Pancreas (tissue), 10 donors: ENCODE results near the gene CNIH2. TPM values are rescaled to one million over a fixed set of nuclear protein-coding genes. Genes with fewer than 3 reads are reported as not detected.
A peak's percentile ranks its signal among the peaks of the same experiment; 100 is the strongest.

Experiments
- ATAC-seq, 4 donors: fragments of 200-7000 bp; cut with Tn5 transposase; one replicate each; pipeline versions ENCODE4 v1.8.0 to v1.9.1; 2020; ENCODE audit warnings: mild to moderate bottlenecking in 4 of 4, moderate library complexity in 4 of 4
- DNase-seq, 6 donors: peaks; one replicate each; pipeline ENCODE4 v3.0.0-alpha.2; 2020
- FAIRE-seq: peaks from 2 replicates; lab custom pipeline; 2012; peaks lifted over from hg19 to GRCh38; lab: Jason Lieb, UNC
- H3K27ac ChIP-seq, 4 donors: fragments of 200-600 bp; sonication (generic); 1 replicate in 3 of 4; 2 replicates in 1 of 4; pipeline versions ENCODE4 v1.5.0 to v1.8.0; 2020
- H3K27me3 ChIP-seq, 4 donors: fragments of 200-600 bp; one replicate each; pipeline ENCODE4 v1.8.0; 2021
- H3K36me3 ChIP-seq, 3 donors: fragments of 200-600 bp; sonication (generic) in 1 of 3; one replicate each; pipeline versions ENCODE4 v1.5.0 to v1.8.0; 2020 to 2021
- H3K4me1 ChIP-seq, 3 donors: fragments of 200-600 bp; one replicate each; pipeline ENCODE4 v1.8.0; 2021
- H3K4me3 ChIP-seq, 4 donors: fragments of 200-600 bp; sonication (generic) in 2 of 4; one replicate each; pipeline versions ENCODE4 v1.5.0 to v1.8.0; 2020 to 2021
- H3K9me3 ChIP-seq, 4 donors: fragments of 200-600 bp; one replicate each; pipeline ENCODE4 v1.8.0; 2021
- WGBS, 2 donors: extraction: QIAGEN DNeasy Blood & Tissue Kit; methylation state at CpG; one replicate each; pipeline ENCODE4 v1.1.7; 2013; 5-methylcytosine and 5-hydroxymethylcytosine counted together
- intact Hi-C, 3 donors: fragments of 100-400 bp; cut with DNase I; formaldehyde crosslinking; loops; one replicate each; pipeline versions ENCODE4 v1.11.1 to v1.14.2; 2022
- polyA plus RNA-seq, 2 donors: library from polyadenylated mRNA; stranded (reverse); fragments of 200-250 nt; gene quantifications; one replicate each; pipeline ENCODE4 v1.2.3, GENCODE V29; 2013
- total RNA-seq, 6 donors: library from RNA; stranded (reverse); fragmentation: NEBNext Ultra II Directional in 4 of 6; extraction: Animal tissue kit (Norgen Biotek cat#: 25700) in 4 of 6; gene quantifications; one replicate each; pipeline versions ENCODE4 v1.2.1 to v1.2.4, GENCODE V29; 2021 to 2023
- TF ChIP-seq, protein P1 (sequence below), 4 donors: fragments of 200-600 bp; sonication (generic) in 3 of 4; IDR thresholded peaks; one replicate each; pipeline versions ENCODE4 v1.5.0 to v1.8.0; 2021; ENCODE audit warnings: antibody characterized with exemption in 4 of 4
- donor health status: healthy with polysubstance abuse.
- donor health status: DM: no; HTN: no; CAD: no; lungs with moderate emphysema.
- donor health status: DM: no; HTN: no; CAD: no.
- donor health status: control.
- donor health status: control.
- donor health status: Bipolar disorder and iron deficiency.
- donor health status: DM: yes; HTN: yes; CAD: no.
- donor health status: DM: no; HTN: no; CAD: no.
- donor health status: DM: no; HTN: no; CAD: no.
- donor health status: DM: yes; HTN: yes; CAD: no.

CNIH2 gene
- total and polyA plus RNA-seq, 8 donors = 0.83 to 34.3 (median 3.8) TPM

DNA sequence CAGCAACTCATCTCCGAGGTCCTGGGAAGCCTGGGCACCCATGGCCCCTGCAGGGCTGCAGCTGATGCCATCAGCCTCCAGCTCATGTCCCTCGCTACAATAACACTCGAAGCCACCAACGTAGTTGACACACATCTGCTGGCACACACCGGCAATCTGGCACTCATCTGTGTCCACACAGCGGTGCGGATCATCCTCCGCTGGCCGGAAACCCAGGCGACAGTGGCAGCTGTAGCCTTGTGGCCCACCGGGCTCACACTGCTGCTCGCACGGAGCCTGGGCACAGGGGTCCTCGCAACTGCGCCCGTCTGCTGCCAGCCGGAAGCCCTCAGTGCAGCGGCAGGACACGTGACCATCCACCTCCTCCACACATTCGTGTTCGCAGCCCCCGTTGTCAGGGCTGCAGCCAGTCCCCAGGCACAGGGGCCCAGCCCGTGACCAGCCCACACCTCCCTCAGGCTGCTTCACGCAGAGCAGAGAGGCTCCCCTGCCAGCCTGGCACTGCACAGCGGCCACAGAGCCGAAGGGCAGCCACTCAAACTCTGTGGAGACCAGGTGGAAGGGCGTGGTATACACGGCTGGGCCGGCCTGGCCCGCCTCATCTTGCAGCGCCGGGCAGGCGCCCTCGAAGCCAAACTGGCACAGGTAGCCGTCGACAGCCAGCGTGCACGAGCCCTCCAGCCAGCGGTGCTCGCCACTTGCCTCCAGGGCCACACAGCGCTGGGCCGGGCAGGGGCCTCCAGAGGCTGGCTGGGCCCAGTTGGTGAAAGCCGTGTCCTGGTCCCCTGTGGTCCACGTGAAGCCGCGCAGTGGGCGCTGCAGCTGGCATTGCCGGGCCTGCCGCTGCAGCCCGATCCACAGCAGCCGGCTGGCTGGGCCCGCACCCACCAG lies 38.2 kb downstream of the CNIH2 start:
- 81 to 87% methylated on average over 48 to 52 of the region's 52 CpGs for WGBS, 2 donors
- Histone ChIP-seq H3K9me3 (no peaks in the 10 kb centered on the region), H3K4me3 (peak overlapping the region in 2 of 4 donors; percentile 4 to 55), H3K4me1 (no peaks in the 10 kb centered on the region), H3K27me3 (no peaks in the 10 kb centered on the region), H3K36me3 (no peaks in the 10 kb centered on the region), H3K27ac (no peak overlapping the region)
- ATAC-seq (no peak), FAIRE-seq (no peak), DNase-seq (peak in 2 of 6 donors; percentile 34 to 73)
- intact Hi-C loops = no loop called here
- TF ChIP-seq, protein P1, sequence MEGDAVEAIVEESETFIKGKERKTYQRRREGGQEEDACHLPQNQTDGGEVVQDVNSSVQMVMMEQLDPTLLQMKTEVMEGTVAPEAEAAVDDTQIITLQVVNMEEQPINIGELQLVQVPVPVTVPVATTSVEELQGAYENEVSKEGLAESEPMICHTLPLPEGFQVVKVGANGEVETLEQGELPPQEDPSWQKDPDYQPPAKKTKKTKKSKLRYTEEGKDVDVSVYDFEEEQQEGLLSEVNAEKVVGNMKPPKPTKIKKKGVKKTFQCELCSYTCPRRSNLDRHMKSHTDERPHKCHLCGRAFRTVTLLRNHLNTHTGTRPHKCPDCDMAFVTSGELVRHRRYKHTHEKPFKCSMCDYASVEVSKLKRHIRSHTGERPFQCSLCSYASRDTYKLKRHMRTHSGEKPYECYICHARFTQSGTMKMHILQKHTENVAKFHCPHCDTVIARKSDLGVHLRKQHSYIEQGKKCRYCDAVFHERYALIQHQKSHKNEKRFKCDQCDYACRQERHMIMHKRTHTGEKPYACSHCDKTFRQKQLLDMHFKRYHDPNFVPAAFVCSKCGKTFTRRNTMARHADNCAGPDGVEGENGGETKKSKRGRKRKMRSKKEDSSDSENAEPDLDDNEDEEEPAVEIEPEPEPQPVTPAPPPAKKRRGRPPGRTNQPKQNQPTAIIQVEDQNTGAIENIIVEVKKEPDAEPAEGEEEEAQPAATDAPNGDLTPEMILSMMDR (IDR thresholded peaks at IDR 0.05) = no peak

DNA sequence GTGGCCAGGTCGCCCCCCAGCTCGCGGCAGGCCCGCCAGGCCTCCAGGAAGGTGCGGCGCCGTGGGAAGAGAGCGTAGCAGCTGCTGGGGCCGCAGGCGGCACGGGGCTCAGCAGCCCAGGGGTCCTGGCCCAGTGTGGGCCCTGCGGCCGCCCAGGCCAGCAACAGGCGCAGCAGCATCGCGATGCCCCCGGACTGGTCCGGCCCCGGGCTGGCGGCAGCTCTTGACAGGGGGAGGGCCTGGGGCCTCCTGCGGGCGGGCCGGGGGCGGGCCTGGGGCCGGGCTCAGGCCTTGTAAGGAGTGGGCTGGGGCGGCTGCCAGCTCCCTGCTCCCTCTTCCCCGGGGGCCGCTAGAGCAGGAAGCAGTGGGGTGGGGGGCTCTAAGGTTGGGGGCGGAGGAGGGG lies 38.9 kb downstream of the CNIH2 start, which contains the start of gene CD248:
Gene CD248 (minus strand): TSS at position 196 of the 403 bp plus-strand sequence. CDS start 17 bp downstream, at position 179.
- intact Hi-C loops = no loop called here
- 38% methylated on average over 29 of the region's 29 CpGs; no CpG with 5 or more reads in 1 of the 2 donors for WGBS, 2 donors
- TF ChIP-seq, protein P1 (IDR thresholded peaks at IDR 0.05) = no peak
- H3K4me1 ChIP-seq = no peaks in the 10 kb centered on the region
- peak within 1 kb of the TSS in 2 of 4 donors; percentile 4 to 55 for H3K4me3 ChIP-seq
- ATAC-seq = no peak
- H3K9me3 ChIP-seq = no peaks in the 10 kb centered on the region
- H3K27me3 ChIP-seq = no peaks in the 10 kb centered on the region
- peak within 1 kb of the TSS in 2 of 4 donors; percentile 5 to 37 for H3K27ac ChIP-seq
- no peaks in the 10 kb centered on the region for H3K36me3 ChIP-seq
- DNase-seq = peak in 1 of 6 donors; percentile 68
- no peak for FAIRE-seq

DNA sequence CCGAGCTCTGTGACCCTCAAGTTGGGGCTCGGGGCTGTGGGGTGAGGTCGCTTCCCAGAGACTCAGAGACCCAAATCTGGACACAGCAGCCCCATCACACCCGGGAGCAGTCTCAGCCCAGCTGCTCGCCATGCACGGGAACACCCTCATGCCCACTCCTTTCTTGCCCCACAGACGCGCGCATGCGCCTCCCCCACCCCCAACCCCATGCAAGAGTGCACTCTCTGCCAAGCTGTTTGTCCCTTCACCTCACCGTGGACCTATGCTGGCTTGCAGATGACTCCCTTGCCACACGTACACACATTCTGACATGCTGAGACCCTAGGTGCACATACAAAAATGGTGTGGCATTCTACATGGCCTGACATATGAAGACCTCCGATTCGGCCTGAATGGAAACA lies 39.3 kb downstream of the CNIH2 start:
- no peaks in the 10 kb centered on the region for H3K9me3 ChIP-seq
- no peak overlapping the region for H3K4me3 ChIP-seq
- FAIRE-seq (no peak), DNase-seq (no peak), ATAC-seq (no peak)
- 51 to 55% methylated on average over 14 of the region's 14 CpGs for WGBS, 2 donors
- TF ChIP-seq, protein P1 (IDR thresholded peaks at IDR 0.05) = no peak
- no peaks in the 10 kb centered on the region for H3K36me3 ChIP-seq
- no peaks in the 10 kb centered on the region for H3K4me1 ChIP-seq
- no peaks in the 10 kb centered on the region for H3K27me3 ChIP-seq
- peak overlapping the region in 2 of 4 donors; percentile 5 to 37 for H3K27ac ChIP-seq
- intact Hi-C loops = no loop called here

DNA sequence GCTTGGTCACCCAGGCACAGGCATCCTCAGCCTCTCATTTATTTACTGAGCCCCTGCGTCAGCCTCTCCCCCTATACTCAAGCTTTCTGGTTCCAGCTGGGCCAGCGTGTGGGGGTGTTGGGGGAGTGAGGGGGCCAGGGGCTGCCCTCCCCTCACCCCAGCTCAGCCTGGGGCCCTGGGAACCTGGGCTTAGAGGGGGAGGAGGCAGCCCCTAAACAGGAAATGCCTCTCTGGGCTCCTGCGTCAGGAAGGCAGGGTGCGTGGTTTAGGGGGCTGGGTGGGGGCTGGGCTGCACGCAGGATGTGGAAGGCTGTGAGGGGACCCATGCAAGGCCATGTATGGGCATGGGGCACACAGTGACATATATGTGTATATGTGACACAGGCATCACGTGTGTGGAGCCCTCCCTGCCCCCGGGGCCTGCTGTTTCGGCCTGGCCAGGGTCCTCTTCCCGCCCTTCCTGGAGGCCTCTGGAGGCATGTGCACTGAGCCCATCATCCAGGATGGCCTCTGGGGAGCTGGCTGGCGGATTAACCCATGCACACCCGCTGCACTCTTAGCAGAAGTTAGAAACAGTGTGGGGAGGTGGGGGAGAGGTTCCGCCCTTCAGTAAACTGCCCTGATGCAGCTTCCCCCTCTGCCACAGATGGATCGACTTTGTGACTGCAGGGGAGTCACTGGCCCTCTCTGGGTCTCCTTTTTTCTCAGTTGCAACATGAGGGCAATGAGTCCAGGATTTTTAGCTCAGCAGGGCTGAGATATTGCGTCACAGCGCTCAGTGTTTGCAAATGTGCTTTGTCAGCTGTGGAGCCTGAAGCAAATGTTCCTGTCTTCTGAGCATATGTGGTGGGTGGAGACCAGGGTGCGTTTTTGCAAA lies 40.0 kb downstream of the CNIH2 start:
- DNase-seq (no peak), ATAC-seq (peak in 3 of 4 donors; percentile 30 to 45 (median 37)), FAIRE-seq (no peak)
- no peaks in the 10 kb centered on the region for H3K36me3 ChIP-seq
- intact Hi-C loops = no loop called here
- no peaks in the 10 kb centered on the region for H3K27me3 ChIP-seq
- 51 to 56% methylated on average over 16 of the region's 16 CpGs for WGBS, 2 donors
- TF ChIP-seq, protein P1 (IDR thresholded peaks at IDR 0.05) = no peak
- H3K4me1 ChIP-seq = no peaks in the 10 kb centered on the region
- no peaks in the 10 kb centered on the region for H3K9me3 ChIP-seq
- H3K4me3 ChIP-seq = no peak overlapping the region
- H3K27ac ChIP-seq = peak overlapping the region in 2 of 4 donors; percentile 5 to 37
